Measurements from ENCODE around the gene AK5. TPM values are rescaled to one million over a fixed set of nuclear protein-coding genes. Genes with fewer than 3 reads are reported as not detected.

AK5 gene
- total and polyA plus RNA-seq, 2 of the 4 experiments (the other 2 are of a cell fraction), result 22.5 to 25.8 TPM

DNA sequence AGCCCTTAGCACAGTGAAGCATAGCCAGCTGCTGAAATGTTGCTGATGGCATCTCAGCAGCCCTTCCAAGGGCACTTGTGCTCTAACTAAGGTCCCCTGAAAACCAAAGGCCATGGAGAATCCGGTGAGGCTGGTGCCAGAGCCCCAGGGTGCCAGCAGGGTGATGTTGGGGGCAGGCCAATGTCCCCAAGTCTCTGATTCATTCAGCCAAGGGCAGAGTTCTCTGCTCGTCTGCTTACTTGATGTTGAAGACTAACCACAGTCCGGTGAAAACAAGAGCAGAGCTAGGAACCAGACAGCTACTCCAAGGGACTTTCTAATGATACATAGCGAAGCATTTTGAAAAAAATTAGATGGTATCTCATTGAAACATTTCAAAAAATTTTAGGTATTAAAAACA lies 250.8 kb downstream of the AK5 start:
- H3K56ac ChIP-seq (ENCODE audit: extremely low read depth, insufficient read depth, low read length), result no peak overlapping the region
- peak overlapping the region; percentile 16 for H3K18ac ChIP-seq (ENCODE audit: low read depth, low read length)
- H3K79me1 ChIP-seq (ENCODE audit: low read depth in 1 of 2, low read length in 2 of 2), result peaks cover 4 to 41% of the 10 kb centered on the region in 2 experiments; a peak in 2 of 4 replicates
- peak overlapping the region; percentile 80 for H2BK120ac ChIP-seq (ENCODE audit: low read depth, low read length)
- ChIA-PET POLR2A (ENCODE audit: unreplicated experiment) (no interaction called here), CTCF (interaction anchor here (1.1 to 1.8 kb wide), 4 partner anchors 14 to 154 kb away, joined by 3 to 6 read pairs (median 4); no protein-coding TSS in a partner anchor)
- peak overlapping the region; percentile 10; the same call in 1 of the 2 replicates for H2BK20ac ChIP-seq (ENCODE audit: low read depth, low read length)
- in situ Hi-C loops (cut with MboI; ENCODE audit: low sequenced_read_pairs), result loop anchor here (5.0 kb wide), 1 partner anchor 380 kb away; no protein-coding TSS in a partner anchor
- 0 out of 3 replicates have a peak overlapping the region, but pooled peaks have one; percentile 37 for H2BK15ac ChIP-seq (ENCODE audit: low read depth, low read length)
- H4K5ac ChIP-seq (ENCODE audit: low read depth, low read length), result peak overlapping the region; percentile 58; the same call in 1 of the 2 replicates
- H4K8ac ChIP-seq (ENCODE audit: low read depth in 2 of 2, low read length in 2 of 2), result peak overlapping the region in 1 of 2 experiments; percentile 27; a peak in 2 of 4 replicates
- intact Hi-C loops (cut with micrococcal nuclease), result loop anchor here (1.0 to 5.0 kb wide), 4 partner anchors 162 to 384 kb away; partner anchors contain the start of genes AK5 and PIGK
- no peaks in the 10 kb centered on the region for H3K27me3 ChIP-seq (ENCODE audit: control insufficient read depth, insufficient read depth, low read length)
- ATAC-seq (ENCODE audit: low read depth) (no peak), DNase-seq (no peak)
- 0 out of 2 replicates have a peak overlapping the region, but pooled peaks have one; percentile 1 for H3K23ac ChIP-seq (ENCODE audit: low read depth, low read length)
- TF ChIP-seq NFE2L2 (IDR thresholded peaks at IDR 0.05; ENCODE audit: low read depth, low read length) (no peak), CHD1 (IDR thresholded peaks at IDR 0.05; ENCODE audit: low read depth, low read length) (no peak), BHLHE40 (IDR thresholded peaks at IDR 0.05; ENCODE audit: low read depth, low read length) (no peak), POLR2A (IDR thresholded peaks at IDR 0.05; ENCODE audit: low read depth, low read length) (no peak), RAD21 (IDR thresholded peaks at IDR 0.05; ENCODE audit: low read length) (no peak), RFX5 (IDR thresholded peaks at IDR 0.05; ENCODE audit: low read depth, low read length) (no peak), FOS (IDR thresholded peaks at IDR 0.05; ENCODE audit: low read depth, low read length) (no peak), SMC3 (IDR thresholded peaks at IDR 0.05; ENCODE audit: low read depth, low read length) (no peak), MAFK (IDR thresholded peaks at IDR 0.05; ENCODE audit: low read depth, low read length) (no peak), CEBPB (IDR thresholded peaks at IDR 0.05; ENCODE audit: low read depth, low read length) (no peak), MXI1 (IDR thresholded peaks at IDR 0.05; ENCODE audit: borderline replicate concordance, low read depth, low read length) (no peak)
- TF ChIP-seq, protein P1, sequence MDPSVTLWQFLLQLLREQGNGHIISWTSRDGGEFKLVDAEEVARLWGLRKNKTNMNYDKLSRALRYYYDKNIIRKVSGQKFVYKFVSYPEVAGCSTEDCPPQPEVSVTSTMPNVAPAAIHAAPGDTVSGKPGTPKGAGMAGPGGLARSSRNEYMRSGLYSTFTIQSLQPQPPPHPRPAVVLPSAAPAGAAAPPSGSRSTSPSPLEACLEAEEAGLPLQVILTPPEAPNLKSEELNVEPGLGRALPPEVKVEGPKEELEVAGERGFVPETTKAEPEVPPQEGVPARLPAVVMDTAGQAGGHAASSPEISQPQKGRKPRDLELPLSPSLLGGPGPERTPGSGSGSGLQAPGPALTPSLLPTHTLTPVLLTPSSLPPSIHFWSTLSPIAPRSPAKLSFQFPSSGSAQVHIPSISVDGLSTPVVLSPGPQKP (IDR thresholded peaks at IDR 0.05; ENCODE audit: borderline replicate concordance, low read depth, low read length), result no peak
- TF ChIP-seq, protein P2, sequence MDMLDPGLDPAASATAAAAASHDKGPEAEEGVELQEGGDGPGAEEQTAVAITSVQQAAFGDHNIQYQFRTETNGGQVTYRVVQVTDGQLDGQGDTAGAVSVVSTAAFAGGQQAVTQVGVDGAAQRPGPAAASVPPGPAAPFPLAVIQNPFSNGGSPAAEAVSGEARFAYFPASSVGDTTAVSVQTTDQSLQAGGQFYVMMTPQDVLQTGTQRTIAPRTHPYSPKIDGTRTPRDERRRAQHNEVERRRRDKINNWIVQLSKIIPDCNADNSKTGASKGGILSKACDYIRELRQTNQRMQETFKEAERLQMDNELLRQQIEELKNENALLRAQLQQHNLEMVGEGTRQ (IDR thresholded peaks at IDR 0.05; ENCODE audit: low read depth, low read length), result no peak
- TF ChIP-seq, protein P3, sequence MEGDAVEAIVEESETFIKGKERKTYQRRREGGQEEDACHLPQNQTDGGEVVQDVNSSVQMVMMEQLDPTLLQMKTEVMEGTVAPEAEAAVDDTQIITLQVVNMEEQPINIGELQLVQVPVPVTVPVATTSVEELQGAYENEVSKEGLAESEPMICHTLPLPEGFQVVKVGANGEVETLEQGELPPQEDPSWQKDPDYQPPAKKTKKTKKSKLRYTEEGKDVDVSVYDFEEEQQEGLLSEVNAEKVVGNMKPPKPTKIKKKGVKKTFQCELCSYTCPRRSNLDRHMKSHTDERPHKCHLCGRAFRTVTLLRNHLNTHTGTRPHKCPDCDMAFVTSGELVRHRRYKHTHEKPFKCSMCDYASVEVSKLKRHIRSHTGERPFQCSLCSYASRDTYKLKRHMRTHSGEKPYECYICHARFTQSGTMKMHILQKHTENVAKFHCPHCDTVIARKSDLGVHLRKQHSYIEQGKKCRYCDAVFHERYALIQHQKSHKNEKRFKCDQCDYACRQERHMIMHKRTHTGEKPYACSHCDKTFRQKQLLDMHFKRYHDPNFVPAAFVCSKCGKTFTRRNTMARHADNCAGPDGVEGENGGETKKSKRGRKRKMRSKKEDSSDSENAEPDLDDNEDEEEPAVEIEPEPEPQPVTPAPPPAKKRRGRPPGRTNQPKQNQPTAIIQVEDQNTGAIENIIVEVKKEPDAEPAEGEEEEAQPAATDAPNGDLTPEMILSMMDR (conservative IDR thresholded peaks at IDR 0.05; ENCODE audit: low read depth, low read length), result no peak
- H2AFZ ChIP-seq (replicated peaks; ENCODE audit: low read length, poor library complexity), result no peak overlapping the region
- peak overlapping the region; percentile 66 for H3K4ac ChIP-seq (ENCODE audit: low read depth, low read length)
- H2AK9ac ChIP-seq (replicated peaks; ENCODE audit: low read depth, low read length, poor library complexity), result peak overlapping the region; percentile 51
- H3K9me3 ChIP-seq (ENCODE audit: control insufficient read depth, insufficient read depth, low read length), result no peaks in the 10 kb centered on the region
- 100% methylated on average over 1 of the region's 4 CpGs; no CpG with 5 or more reads in 1 of the 2 experiments for WGBS, 2 experiments (ENCODE audit: extremely low coverage in 2 of 2, insufficient read length in 1 of 2)
- H3K4me3 ChIP-seq (ENCODE audit: insufficient read depth, low read depth, low read length), result no peak overlapping the region
- peak overlapping the region; percentile 16 for H2BK5ac ChIP-seq (ENCODE audit: low read depth, low read length, poor library complexity, severe bottlenecking)
- dilution Hi-C loops (cut with HindIII; ENCODE audit: low sequenced_read_pairs, unreplicated experiment), result no loop called here
- no peak overlapping the region for H3K9ac ChIP-seq (ENCODE audit: low read depth, low read length)
- peak overlapping the region; percentile 61; the same call in 1 of the 2 replicates for H2AK5ac ChIP-seq (ENCODE audit: low read depth, low read length)
- BruUV-seq (replicated peaks), result no TSS peak
- peak overlapping the region; percentile 12; the same call in 1 of the 2 replicates for H3K14ac ChIP-seq (replicated peaks; ENCODE audit: low read depth, low read length)
- H3K4me1 ChIP-seq (ENCODE audit: control insufficient read depth, insufficient read depth, low read length), result peaks cover 12% of the 10 kb centered on the region
- no peaks in the 10 kb centered on the region; the same call in 1 of the 2 replicates for H3K36me3 ChIP-seq (ENCODE audit: control insufficient read depth, insufficient read depth, low read length)
- H4K91ac ChIP-seq (ENCODE audit: insufficient read depth, low read depth, low read length), result peak overlapping the region; percentile 30
- peaks cover 18% of the 10 kb centered on the region for H3K9me1 ChIP-seq (ENCODE audit: insufficient read depth, low read length)
- no peaks in the 10 kb centered on the region for H4K20me1 ChIP-seq (ENCODE audit: insufficient read depth, low read length)
- H3K4me2 ChIP-seq (ENCODE audit: low read depth, low read length), result no peak overlapping the region
- no peak overlapping the region for H3K27ac ChIP-seq (ENCODE audit: insufficient read depth, low read length)
